Measurements from ENCODE around the gene CSNK1G2. TPM values are rescaled to one million over a fixed set of nuclear protein-coding genes. Genes with fewer than 3 reads are reported as not detected.

Gene CSNK1G2
- total and polyA plus RNA-seq, 2 experiments from 2014 or later = 56.8 to 82.5 TPM

- no peak overlapping the region for H3K4me3 ChIP-seq
- no peaks in the 10 kb centered on the region for H3K9me2 ChIP-seq (replicated peaks; ENCODE audit: insufficient read depth)
- no peak for TF ChIP-seq EZH2phosphoT487 (IDR thresholded peaks at IDR 0.05; ENCODE audit: low read depth, severe bottlenecking, unreplicated experiment)
- no peak for TF ChIP-seq CTCF (IDR thresholded peaks at IDR 0.05; ENCODE audit: poor library complexity)
- TF ChIP-seq EZH2 (IDR thresholded peaks at IDR 0.05; ENCODE audit: borderline replicate concordance) = no peak
- H4K20me1 ChIP-seq (ENCODE audit: insufficient read depth, poor library complexity, severe bottlenecking) = no peaks in the 10 kb centered on the region
- H3K27me3 ChIP-seq = no peaks in the 10 kb centered on the region
- WGBS (ENCODE audit: low lambda C conversion rate, missing lambda C conversion rate) = 76% methylated on average over 20 of the region's 23 CpGs
- DNase-seq (ENCODE audit: low spot score) = peak; percentile 83
- no peaks in the 10 kb centered on the region for H3K4me1 ChIP-seq (ENCODE audit: insufficient read depth)
- peaks cover 42% of the 10 kb centered on the region for H3K79me2 ChIP-seq
- no peak overlapping the region for H2AFZ ChIP-seq
- peak overlapping the region; percentile 7 for H3K27ac ChIP-seq
- peak overlapping the region; percentile 42 for H3K4me2 ChIP-seq
- H3K9me3 ChIP-seq (ENCODE audit: low read depth) = no peaks in the 10 kb centered on the region
- no peaks in the 10 kb centered on the region for H3K36me3 ChIP-seq (replicated peaks; ENCODE audit: insufficient read depth, low read depth)
Observed at GRCh38 chr19:2016041-2016807, 75.3 kb downstream of the CSNK1G2 start.

DNA sequence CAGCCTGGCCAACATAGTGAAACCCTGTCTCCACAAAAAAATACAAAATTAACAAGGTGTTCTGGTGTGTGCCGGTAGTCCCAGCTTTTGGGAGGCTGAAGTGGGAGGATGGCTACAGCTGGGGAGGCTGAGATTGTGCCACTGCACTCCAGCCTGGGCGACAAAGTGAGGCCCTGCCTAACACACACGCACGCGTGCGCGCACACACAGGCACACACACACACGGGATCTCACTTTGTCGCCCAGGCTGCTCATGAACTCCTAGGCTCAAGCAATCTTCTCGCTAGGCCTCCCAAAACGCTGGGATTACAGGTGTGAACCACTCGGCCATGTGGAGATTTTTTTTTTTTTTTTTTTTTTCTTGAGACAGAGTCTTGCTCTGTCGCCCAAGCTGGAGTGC, 77.8 kb downstream of the CSNK1G2 start:
- Histone ChIP-seq H3K79me2 (peaks cover 18% of the 10 kb centered on the region), H3K9me3 (ENCODE audit: low read depth) (no peaks in the 10 kb centered on the region), H3K4me3 (no peak overlapping the region), H3K9me2 (replicated peaks; ENCODE audit: insufficient read depth) (no peaks in the 10 kb centered on the region), H3K4me2 (no peak overlapping the region), H3K27ac (no peak overlapping the region), H3K36me3 (replicated peaks; ENCODE audit: insufficient read depth, low read depth) (no peaks in the 10 kb centered on the region), H3K27me3 (no peaks in the 10 kb centered on the region), H3K4me1 (ENCODE audit: insufficient read depth) (no peaks in the 10 kb centered on the region), H2AFZ (no peak overlapping the region), H4K20me1 (ENCODE audit: insufficient read depth, poor library complexity, severe bottlenecking) (no peaks in the 10 kb centered on the region)
- DNase-seq (ENCODE audit: low spot score) = no peak
- 89% methylated on average over 13 of the region's 13 CpGs for WGBS (ENCODE audit: low lambda C conversion rate, missing lambda C conversion rate)
- TF ChIP-seq EZH2phosphoT487 (IDR thresholded peaks at IDR 0.05; ENCODE audit: low read depth, severe bottlenecking, unreplicated experiment) (no peak), EZH2 (IDR thresholded peaks at IDR 0.05; ENCODE audit: borderline replicate concordance) (no peak), CTCF (IDR thresholded peaks at IDR 0.05; ENCODE audit: poor library complexity) (no peak)

GRCh38 chr19:2021453-2022140, 80.6 kb downstream of the CSNK1G2 start:
- Histone ChIP-seq H3K79me2 (no peaks in the 10 kb centered on the region), H3K9me2 (replicated peaks; ENCODE audit: insufficient read depth) (no peaks in the 10 kb centered on the region), H3K27me3 (no peaks in the 10 kb centered on the region), H2AFZ (no peak overlapping the region), H3K36me3 (replicated peaks; ENCODE audit: insufficient read depth, low read depth) (no peaks in the 10 kb centered on the region), H3K4me1 (ENCODE audit: insufficient read depth) (no peaks in the 10 kb centered on the region), H3K4me2 (no peak overlapping the region), H3K9me3 (ENCODE audit: low read depth) (no peaks in the 10 kb centered on the region), H3K27ac (no peak overlapping the region), H3K4me3 (no peak overlapping the region), H4K20me1 (ENCODE audit: insufficient read depth, poor library complexity, severe bottlenecking) (no peaks in the 10 kb centered on the region)
- no peak for TF ChIP-seq EZH2phosphoT487 (IDR thresholded peaks at IDR 0.05; ENCODE audit: low read depth, severe bottlenecking, unreplicated experiment)
- no peak for TF ChIP-seq EZH2 (IDR thresholded peaks at IDR 0.05; ENCODE audit: borderline replicate concordance)
- TF ChIP-seq CTCF (IDR thresholded peaks at IDR 0.05; ENCODE audit: poor library complexity) = no peak
- 59% methylated on average over 4 of the region's 4 CpGs for WGBS (ENCODE audit: low lambda C conversion rate, missing lambda C conversion rate)
- no peak for DNase-seq (ENCODE audit: low spot score)

Data from hepatocyte (in vitro differentiated cells).